Left ventricle myocardium inferior (tissue), 1 donor: Measurements from ENCODE around the gene SLC15A3. TPM values are rescaled to one million over a fixed set of nuclear protein-coding genes. Genes with fewer than 3 reads are reported as not detected.

Experiments
- DNase-seq: peaks from one replicate; pipeline ENCODE4 v3.0.0-alpha.2; 2020
- H3K27ac ChIP-seq: fragments of 200-600 bp; replicated peaks from 2 replicates; pipeline ENCODE4 v1.8.0; 2021
- H3K27me3 ChIP-seq: fragments of 200-600 bp; 2 replicates; pipeline ENCODE4 v1.8.0; 2021; ENCODE audit warnings: low read depth
- H3K36me3 ChIP-seq: fragments of 200-600 bp; 2 replicates; pipeline ENCODE4 v1.8.0; 2021
- H3K4me1 ChIP-seq: fragments of 200-600 bp; 2 replicates; pipeline ENCODE4 v1.8.0; 2021
- H3K4me3 ChIP-seq: fragments of 200-600 bp; 2 replicates; pipeline ENCODE4 v1.8.0; 2021; ENCODE audit warnings: mild to moderate bottlenecking, moderate library complexity
- H3K9me3 ChIP-seq: fragments of 200-600 bp; replicated peaks from 2 replicates; pipeline ENCODE4 v1.8.0; 2021
- intact Hi-C: fragments of 100-400 bp; cut with micrococcal nuclease; formaldehyde crosslinking; loops from one replicate; pipeline ENCODE4 v1.11.0; 2022
- total RNA-seq: library from RNA; stranded (reverse); fragmentation: NEBNext Ultra II Directional; extraction: Animal tissue kit (Norgen Biotek cat#: 25700); gene quantifications from one replicate; pipeline ENCODE4 v1.2.1, GENCODE V29; 2021
- TF ChIP-seq, protein P1 (sequence below): fragments of 200-600 bp; IDR thresholded peaks from 2 replicates; pipeline ENCODE4 v1.8.0; 2021; ENCODE audit warnings: antibody characterized with exemption, mild to moderate bottlenecking, borderline replicate concordance
- donor health status: DM: no; HTN: yes; CAD: no; lungs with severe emphysema.

The SLC15A3 gene
- total RNA-seq, 1 donor from 2014 or later: 15.4 TPM

DNA sequence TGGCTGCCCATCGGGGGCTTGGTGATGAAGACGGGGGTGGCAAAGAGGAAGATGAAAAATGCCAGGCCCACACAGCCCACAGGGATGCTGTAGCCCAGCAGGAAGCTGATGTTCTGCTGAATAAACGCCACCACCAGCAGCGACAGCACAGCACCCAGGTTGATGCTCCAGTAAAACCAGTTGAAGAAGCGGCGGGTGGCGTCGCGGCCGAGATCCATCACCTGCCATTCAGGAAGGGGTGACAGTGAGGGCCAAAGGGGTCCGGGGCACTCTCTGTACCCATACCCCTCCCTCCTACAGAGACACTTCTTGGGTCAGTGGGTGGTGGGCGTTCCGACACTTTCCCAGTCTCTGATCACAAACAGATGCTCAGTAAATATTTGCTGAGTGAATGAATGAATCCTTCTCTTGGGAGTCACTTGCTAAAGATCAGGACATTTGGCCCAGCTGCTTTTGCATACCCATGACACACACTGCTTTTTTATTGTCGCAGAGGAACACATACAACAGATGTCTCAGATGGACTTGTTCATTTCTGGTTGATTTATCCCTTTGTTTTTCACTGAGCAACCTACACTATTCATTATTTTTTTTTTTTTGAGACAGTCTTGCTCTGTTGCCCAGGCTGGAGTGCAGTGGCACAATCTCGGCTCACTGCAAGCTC is 5.2 kb downstream of the SLC15A3 start:
- no peak overlapping the region for H3K27ac ChIP-seq
- intact Hi-C loops: no loop called here
- no peak overlapping the region for H3K4me3 ChIP-seq
- H3K4me1 ChIP-seq: peaks cover 51% of the 10 kb centered on the region
- TF ChIP-seq, protein P1, sequence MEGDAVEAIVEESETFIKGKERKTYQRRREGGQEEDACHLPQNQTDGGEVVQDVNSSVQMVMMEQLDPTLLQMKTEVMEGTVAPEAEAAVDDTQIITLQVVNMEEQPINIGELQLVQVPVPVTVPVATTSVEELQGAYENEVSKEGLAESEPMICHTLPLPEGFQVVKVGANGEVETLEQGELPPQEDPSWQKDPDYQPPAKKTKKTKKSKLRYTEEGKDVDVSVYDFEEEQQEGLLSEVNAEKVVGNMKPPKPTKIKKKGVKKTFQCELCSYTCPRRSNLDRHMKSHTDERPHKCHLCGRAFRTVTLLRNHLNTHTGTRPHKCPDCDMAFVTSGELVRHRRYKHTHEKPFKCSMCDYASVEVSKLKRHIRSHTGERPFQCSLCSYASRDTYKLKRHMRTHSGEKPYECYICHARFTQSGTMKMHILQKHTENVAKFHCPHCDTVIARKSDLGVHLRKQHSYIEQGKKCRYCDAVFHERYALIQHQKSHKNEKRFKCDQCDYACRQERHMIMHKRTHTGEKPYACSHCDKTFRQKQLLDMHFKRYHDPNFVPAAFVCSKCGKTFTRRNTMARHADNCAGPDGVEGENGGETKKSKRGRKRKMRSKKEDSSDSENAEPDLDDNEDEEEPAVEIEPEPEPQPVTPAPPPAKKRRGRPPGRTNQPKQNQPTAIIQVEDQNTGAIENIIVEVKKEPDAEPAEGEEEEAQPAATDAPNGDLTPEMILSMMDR: no peak
- H3K36me3 ChIP-seq: peaks cover 29% of the 10 kb centered on the region
- H3K9me3 ChIP-seq: no peaks in the 10 kb centered on the region
- DNase-seq: no peak
- H3K27me3 ChIP-seq: peaks cover 17% of the 10 kb centered on the region

DNA sequence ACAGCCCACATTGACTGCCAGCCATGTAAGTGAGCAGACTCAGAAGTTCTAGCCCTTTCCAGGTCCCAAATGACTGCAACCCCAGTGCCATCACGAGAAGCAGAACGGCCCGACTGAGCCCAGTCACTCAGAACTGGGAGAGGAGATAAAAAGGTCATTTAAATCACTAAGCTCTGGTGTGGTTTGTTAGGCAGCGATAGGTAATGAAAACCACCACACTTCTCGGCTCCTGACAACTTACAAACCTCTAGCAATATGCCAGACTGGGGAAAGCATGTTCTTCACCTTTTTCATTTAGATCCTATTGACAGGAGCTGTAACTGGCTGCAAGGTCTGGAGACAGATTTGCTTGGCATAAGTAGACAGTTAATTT is 6.7 kb downstream of the SLC15A3 start:
- Histone ChIP-seq H3K27ac (no peak overlapping the region), H3K4me1 (peaks cover 54% of the 10 kb centered on the region), H3K27me3 (peaks cover 4% of the 10 kb centered on the region), H3K36me3 (peaks cover 42% of the 10 kb centered on the region), H3K9me3 (no peaks in the 10 kb centered on the region), H3K4me3 (no peak overlapping the region)
- intact Hi-C loops: no loop called here
- TF ChIP-seq, protein P1: no peak
- DNase-seq: no peak

DNA sequence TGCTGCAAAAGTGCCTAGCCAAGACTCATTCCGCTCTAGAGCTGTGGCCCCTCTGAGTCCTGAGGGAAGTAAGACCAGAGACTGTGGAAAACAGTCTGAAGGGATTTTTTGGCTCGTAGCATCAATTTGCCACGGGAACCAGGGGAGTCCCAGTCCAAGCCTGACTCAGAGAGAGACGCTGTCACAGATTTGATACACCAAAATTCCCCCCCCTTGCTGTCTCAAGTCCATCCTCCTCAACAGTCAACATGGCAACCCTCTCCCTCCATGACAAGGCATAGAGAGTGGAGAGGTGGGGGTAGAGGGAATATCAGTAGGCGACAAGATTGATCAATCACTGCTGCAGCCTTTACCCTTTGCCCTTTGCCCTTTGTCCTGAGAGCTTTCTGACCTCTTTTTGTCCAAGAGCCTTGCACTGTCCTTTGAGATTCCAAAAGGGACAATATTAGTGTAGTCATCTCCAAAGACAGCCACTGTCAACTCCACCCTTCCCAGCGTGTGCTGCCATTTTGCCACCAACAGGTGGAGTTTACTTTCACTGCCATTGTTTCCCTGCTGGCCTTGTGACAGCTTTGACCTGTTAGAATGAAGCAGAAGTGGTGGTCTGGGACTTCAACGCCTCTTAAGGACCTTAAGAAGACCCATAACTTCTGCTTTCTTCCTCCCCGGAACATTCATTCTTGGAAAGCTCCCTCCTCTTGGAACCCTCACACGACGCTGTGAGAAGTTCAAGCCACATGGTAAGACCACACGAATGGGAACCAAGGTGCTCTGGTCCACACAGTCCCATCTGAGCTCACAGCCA is 7.3 kb downstream of the SLC15A3 start:
- intact Hi-C loops: no loop called here
- Histone ChIP-seq H3K27me3 (no peaks in the 10 kb centered on the region), H3K4me3 (no peak overlapping the region), H3K9me3 (no peaks in the 10 kb centered on the region), H3K4me1 (peaks cover 54% of the 10 kb centered on the region), H3K36me3 (peaks cover 46% of the 10 kb centered on the region), H3K27ac (no peak overlapping the region)
- TF ChIP-seq, protein P1: peak; percentile 26
- DNase-seq: no peak

DNA sequence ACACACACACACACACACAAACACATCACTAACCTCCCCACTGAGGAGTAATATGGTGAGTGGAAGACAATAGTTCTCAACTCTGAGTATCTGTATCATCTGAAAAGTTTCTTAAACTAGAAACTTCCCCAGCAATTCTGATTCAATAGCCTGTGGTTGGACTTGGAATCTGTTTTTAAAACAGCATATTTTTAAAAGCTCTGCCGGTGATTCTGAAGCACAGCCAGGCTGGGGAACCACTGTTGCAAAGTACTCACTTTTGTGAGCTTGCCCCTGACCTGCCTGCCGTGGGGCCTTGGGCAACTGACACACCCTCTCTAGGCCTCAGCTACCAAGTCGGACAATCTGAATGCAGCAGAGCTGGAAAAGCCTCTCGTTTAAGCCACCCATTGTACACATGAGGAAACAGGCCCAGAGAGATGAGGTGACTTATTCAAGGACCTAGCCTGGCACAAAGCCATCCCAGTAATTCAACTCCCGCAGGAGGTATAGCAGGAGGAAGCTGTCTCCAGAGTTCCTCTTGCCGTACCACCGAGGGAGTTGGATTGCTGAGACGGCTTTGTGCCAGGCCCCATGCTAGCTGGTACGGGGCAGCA is 8.9 kb downstream of the SLC15A3 start:
- Histone ChIP-seq H3K4me1 (peaks cover 43% of the 10 kb centered on the region), H3K9me3 (no peaks in the 10 kb centered on the region), H3K27ac (peak overlapping the region; percentile 30), H3K4me3 (no peak overlapping the region), H3K36me3 (peaks cover 56% of the 10 kb centered on the region), H3K27me3 (no peaks in the 10 kb centered on the region)
- DNase-seq: no peak
- TF ChIP-seq, protein P1: no peak
- intact Hi-C loops: no loop called here

DNA sequence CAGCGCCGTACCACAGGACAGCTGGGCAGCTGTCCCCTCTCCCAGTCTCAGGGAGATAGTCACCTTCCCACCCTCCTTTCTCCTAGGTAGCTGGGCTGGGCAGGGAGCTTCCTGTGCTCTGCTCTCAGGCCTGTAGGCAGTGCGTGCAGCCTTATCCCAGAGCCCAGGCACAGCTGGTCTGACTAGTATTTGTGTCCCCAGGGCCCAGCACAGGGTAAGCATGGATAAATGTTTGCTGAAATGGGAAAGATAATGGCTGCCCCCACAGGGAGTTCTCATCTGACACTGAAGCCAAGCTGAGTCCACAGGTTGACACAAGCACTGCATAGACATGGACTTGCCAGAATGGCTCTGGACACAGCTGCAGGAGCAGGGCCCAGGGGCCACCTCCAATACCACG is 9.8 kb downstream of the SLC15A3 start:
- H3K36me3 ChIP-seq: peaks cover 56% of the 10 kb centered on the region
- H3K4me1 ChIP-seq: peaks cover 45% of the 10 kb centered on the region
- H3K9me3 ChIP-seq: no peaks in the 10 kb centered on the region
- no peak overlapping the region for H3K4me3 ChIP-seq
- intact Hi-C loops: no loop called here
- no peaks in the 10 kb centered on the region for H3K27me3 ChIP-seq
- no peak for DNase-seq
- peak overlapping the region; percentile 36 for H3K27ac ChIP-seq
- TF ChIP-seq, protein P1: no peak
